ENCODE results near the gene ENG. TPM values are rescaled to one million over a fixed set of nuclear protein-coding genes. Genes with fewer than 3 reads are reported as not detected.

ENG gene
- total RNA-seq, 1 experiment from 2014 or later, result 25.1 TPM

DNA sequence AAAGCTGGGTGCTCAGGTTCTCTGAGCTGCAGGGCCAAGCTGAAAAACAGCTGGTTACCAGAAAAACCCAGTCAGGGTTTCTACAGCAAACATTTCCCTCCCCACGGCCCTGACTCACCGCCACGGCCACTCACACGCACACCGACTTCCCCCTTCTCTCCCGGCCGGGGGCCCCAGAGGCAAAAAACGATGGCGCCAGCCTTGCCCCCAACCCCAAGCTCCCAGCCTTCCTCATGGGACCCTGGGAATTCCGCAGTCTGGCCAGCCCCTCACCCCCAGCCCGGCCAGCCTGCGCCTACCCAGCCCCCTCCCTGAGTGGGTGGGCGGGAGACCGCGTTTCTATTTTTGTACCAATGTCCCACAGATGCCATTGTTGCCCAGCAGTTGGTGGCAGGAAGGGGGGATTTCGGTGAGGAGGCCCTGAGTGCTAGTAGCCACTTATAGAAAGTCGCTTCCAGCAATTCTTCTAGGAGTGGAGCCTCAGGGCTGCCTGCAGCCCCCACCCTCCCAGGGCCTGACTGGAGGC, 18.4 kb downstream of the ENG start:
- peaks cover 4% of the 10 kb centered on the region; the same call in 1 of the 2 replicates for H3K4me1 ChIP-seq (ENCODE audit: control insufficient read depth, insufficient read depth, low read length)
- H3K27ac ChIP-seq (ENCODE audit: low read length), result no peak overlapping the region
- intact Hi-C loops (cut with micrococcal nuclease; ENCODE audit: unreplicated experiment), result no loop called here
- H3K9me3 ChIP-seq (ENCODE audit: control insufficient read depth, insufficient read depth, low read depth, low read length), result no peaks in the 10 kb centered on the region
- ChIA-PET POLR2A (no interaction called here), CTCF (no interaction called here)
- no peak overlapping the region for H3K4me3 ChIP-seq (ENCODE audit: low read depth in 2 of 2, low read length in 2 of 2)
- no peaks in the 10 kb centered on the region for H3K27me3 ChIP-seq (ENCODE audit: control insufficient read depth, insufficient read depth, low read length)
- ATAC-seq (no peak), DNase-seq (ENCODE audit: low read depth, low spot score) (no peak)
- BruUV-seq (replicated peaks), result no TSS peak
- in situ Hi-C loops (cut with HindIII; ENCODE audit: low pct_unique_long_range_greater_than_20kb, low sequenced_read_pairs), result no loop called here
- no peaks in the 10 kb centered on the region for H3K36me3 ChIP-seq (ENCODE audit: control insufficient read depth, insufficient read depth, low read length)
- no peak for TF ChIP-seq TCF7L2 (IDR thresholded peaks at IDR 0.05; ENCODE audit: low read depth, low read length)
- TF ChIP-seq, protein P1, sequence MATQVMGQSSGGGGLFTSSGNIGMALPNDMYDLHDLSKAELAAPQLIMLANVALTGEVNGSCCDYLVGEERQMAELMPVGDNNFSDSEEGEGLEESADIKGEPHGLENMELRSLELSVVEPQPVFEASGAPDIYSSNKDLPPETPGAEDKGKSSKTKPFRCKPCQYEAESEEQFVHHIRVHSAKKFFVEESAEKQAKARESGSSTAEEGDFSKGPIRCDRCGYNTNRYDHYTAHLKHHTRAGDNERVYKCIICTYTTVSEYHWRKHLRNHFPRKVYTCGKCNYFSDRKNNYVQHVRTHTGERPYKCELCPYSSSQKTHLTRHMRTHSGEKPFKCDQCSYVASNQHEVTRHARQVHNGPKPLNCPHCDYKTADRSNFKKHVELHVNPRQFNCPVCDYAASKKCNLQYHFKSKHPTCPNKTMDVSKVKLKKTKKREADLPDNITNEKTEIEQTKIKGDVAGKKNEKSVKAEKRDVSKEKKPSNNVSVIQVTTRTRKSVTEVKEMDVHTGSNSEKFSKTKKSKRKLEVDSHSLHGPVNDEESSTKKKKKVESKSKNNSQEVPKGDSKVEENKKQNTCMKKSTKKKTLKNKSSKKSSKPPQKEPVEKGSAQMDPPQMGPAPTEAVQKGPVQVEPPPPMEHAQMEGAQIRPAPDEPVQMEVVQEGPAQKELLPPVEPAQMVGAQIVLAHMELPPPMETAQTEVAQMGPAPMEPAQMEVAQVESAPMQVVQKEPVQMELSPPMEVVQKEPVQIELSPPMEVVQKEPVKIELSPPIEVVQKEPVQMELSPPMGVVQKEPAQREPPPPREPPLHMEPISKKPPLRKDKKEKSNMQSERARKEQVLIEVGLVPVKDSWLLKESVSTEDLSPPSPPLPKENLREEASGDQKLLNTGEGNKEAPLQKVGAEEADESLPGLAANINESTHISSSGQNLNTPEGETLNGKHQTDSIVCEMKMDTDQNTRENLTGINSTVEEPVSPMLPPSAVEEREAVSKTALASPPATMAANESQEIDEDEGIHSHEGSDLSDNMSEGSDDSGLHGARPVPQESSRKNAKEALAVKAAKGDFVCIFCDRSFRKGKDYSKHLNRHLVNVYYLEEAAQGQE (IDR thresholded peaks at IDR 0.05; ENCODE audit: insufficient read depth in 1 of 2, low read depth in 2 of 2, low read length in 1 of 2), result no peak
- no peak for TF ChIP-seq SIN3A (IDR thresholded peaks at IDR 0.05; ENCODE audit: borderline replicate concordance, insufficient read depth, low read depth, low read length)
- no peak for TF ChIP-seq POLR2AphosphoS5 (IDR thresholded peaks at IDR 0.05; ENCODE audit: low read depth, low read length)
- TF ChIP-seq CTCF (IDR thresholded peaks at IDR 0.05), result no peak

DNA sequence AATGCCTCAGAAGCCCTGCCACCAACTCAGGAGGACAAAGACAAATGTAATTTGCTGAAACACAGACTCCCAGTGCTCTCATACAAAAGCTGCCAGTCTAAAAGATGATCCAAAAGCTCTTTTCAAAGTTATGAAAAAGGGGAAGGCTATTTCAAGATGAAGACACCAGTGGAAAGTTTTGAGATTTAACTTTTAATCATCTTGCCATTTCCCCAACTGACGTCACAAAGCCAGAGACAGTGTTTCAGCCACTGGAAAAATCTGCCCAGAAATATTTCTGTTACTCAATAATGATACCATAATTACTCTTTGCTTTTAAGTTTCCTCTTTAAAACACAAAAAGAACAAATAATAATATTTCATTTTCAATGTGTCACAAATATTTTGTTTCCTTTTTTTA, 20.9 kb downstream of the ENG start:
- ATAC-seq, result no peak
- Histone ChIP-seq H3K9me3 (ENCODE audit: control insufficient read depth, insufficient read depth, low read depth, low read length) (no peaks in the 10 kb centered on the region), H3K4me3 (ENCODE audit: low read depth in 2 of 2, low read length in 2 of 2) (no peak overlapping the region), H3K27me3 (ENCODE audit: control insufficient read depth, insufficient read depth, low read length) (no peaks in the 10 kb centered on the region), H3K36me3 (ENCODE audit: control insufficient read depth, insufficient read depth, low read length) (no peaks in the 10 kb centered on the region), H3K27ac (ENCODE audit: low read length) (no peak overlapping the region), H3K4me1 (ENCODE audit: control insufficient read depth, insufficient read depth, low read length) (peaks cover 4% of the 10 kb centered on the region; the same call in 1 of the 2 replicates)
- no peak for TF ChIP-seq TCF7L2 (IDR thresholded peaks at IDR 0.05; ENCODE audit: low read depth, low read length)
- TF ChIP-seq, protein P1 (IDR thresholded peaks at IDR 0.05; ENCODE audit: insufficient read depth in 1 of 2, low read depth in 2 of 2, low read length in 1 of 2), result no peak
- no peak for TF ChIP-seq CTCF (IDR thresholded peaks at IDR 0.05)
- TF ChIP-seq SIN3A (IDR thresholded peaks at IDR 0.05; ENCODE audit: borderline replicate concordance, insufficient read depth, low read depth, low read length), result no peak
- no peak for TF ChIP-seq POLR2AphosphoS5 (IDR thresholded peaks at IDR 0.05; ENCODE audit: low read depth, low read length)
- ChIA-PET CTCF (no interaction called here), POLR2A (no interaction called here)
- no peak for DNase-seq (ENCODE audit: low read depth, low spot score)
- in situ Hi-C loops (cut with HindIII; ENCODE audit: low pct_unique_long_range_greater_than_20kb, low sequenced_read_pairs) (no loop called here), intact Hi-C loops (cut with micrococcal nuclease; ENCODE audit: unreplicated experiment) (no loop called here)
- BruUV-seq (replicated peaks), result no TSS peak
